ENCODE data around the gene PSEN2.

GRCh38 chr1:226934483-226935237, 64.2 kb downstream of the PSEN2 start:
- TF ChIP-seq CTCF (conservative IDR thresholded peaks at IDR 0.05), result no peak
- no peak for TF ChIP-seq EZH2 (IDR thresholded peaks at IDR 0.05; ENCODE audit: low read depth)
